NOMO-1 (cell line): ENCODE data around the gene WIPF3.

Experiments used
- DNase-seq, 2 experiments: peaks; one replicate each; lab custom pipeline; 2025; ENCODE audit not compliant: unreplicated experiment in 2 of 2; lab: John Stamatoyannopoulos, UW

Gene WIPF3

GRCh38 chr7:29843726-29844125, 37.4 kb downstream of the WIPF3 start:
- no peak for DNase-seq

- DNase-seq = no peak
Observed at GRCh38 chr7:29844559-29844958, 38.3 kb downstream of the WIPF3 start.

- no peak for DNase-seq
Observed at GRCh38 chr7:29847496-29847895, 41.2 kb downstream of the WIPF3 start.

GRCh38 chr7:29847916-29848315, 41.6 kb downstream of the WIPF3 start:
- DNase-seq = no peak

- no peak for DNase-seq
Observed at GRCh38 chr7:29848941-29849340, 42.6 kb downstream of the WIPF3 start.

- DNase-seq = no peak
Observed at GRCh38 chr7:29851487-29851886, 45.2 kb downstream of the WIPF3 start.

- no peak for DNase-seq
Observed at GRCh38 chr7:29852457-29852856, 46.1 kb downstream of the WIPF3 start.

GRCh38 chr7:29853072-29853471, 46.8 kb downstream of the WIPF3 start:
- DNase-seq = no peak

GRCh38 chr7:29853789-29854188, 47.5 kb downstream of the WIPF3 start:
- no peak for DNase-seq

- DNase-seq = no peak
Observed at GRCh38 chr7:29854257-29854938, 48.1 kb downstream of the WIPF3 start.

GRCh38 chr7:29857654-29858053, 51.3 kb downstream of the WIPF3 start:
- DNase-seq = no peak

- DNase-seq = no peak
Observed at GRCh38 chr7:29858191-29858951, 52.1 kb downstream of the WIPF3 start.

- DNase-seq = no peak
Observed at GRCh38 chr7:29859104-29859503, 52.8 kb downstream of the WIPF3 start.

GRCh38 chr7:29859524-29860185, 53.3 kb downstream of the WIPF3 start:
- DNase-seq = peak in 1 of 2 experiments; percentile 7

- DNase-seq = no peak
Observed at GRCh38 chr7:29860186-29860585, 53.9 kb downstream of the WIPF3 start.

GRCh38 chr7:29861884-29862283, 55.6 kb downstream of the WIPF3 start:
- no peak for DNase-seq

GRCh38 chr7:29864656-29865055, 58.3 kb downstream of the WIPF3 start:
- DNase-seq = no peak

- no peak for DNase-seq
Observed at GRCh38 chr7:29865526-29865925, 59.2 kb downstream of the WIPF3 start.

GRCh38 chr7:29866490-29866930, 60.2 kb downstream of the WIPF3 start:
- no peak for DNase-seq

GRCh38 chr7:29871787-29872398, 65.6 kb downstream of the WIPF3 start:
- DNase-seq = no peak

GRCh38 chr7:29873644-29874294, 67.5 kb downstream of the WIPF3 start:
- DNase-seq = no peak
